Esophagus (tissue), 2 donors: ENCODE results near the gene CDKN3. TPM values are rescaled to one million over a fixed set of nuclear protein-coding genes. Genes with fewer than 3 reads are reported as not detected.
A peak's percentile ranks its signal among the peaks of the same experiment; 100 is the strongest.

Experiments used
- H3K27ac ChIP-seq, 2 donors: one replicate each; pipeline ENCODE4 v1.5.1; 2013; ENCODE audit warnings: low read depth in 2 of 2, mild to moderate bottlenecking in 2 of 2, inconsistent platforms in 1 of 2, low read length in 1 of 2, moderate library complexity in 1 of 2
- H3K27me3 ChIP-seq, 2 donors: one replicate each; pipeline ENCODE4 v1.6.1; 2013; ENCODE audit warnings: low read length in 2 of 2, control low read depth in 1 of 2, mild to moderate bottlenecking in 1 of 2; ENCODE audit not compliant: insufficient read depth in 2 of 2, control insufficient read depth in 1 of 2
- H3K36me3 ChIP-seq, 2 donors: one replicate each; pipeline ENCODE4 v1.6.1; 2013; ENCODE audit warnings: low read length in 1 of 2; ENCODE audit not compliant: control insufficient read depth in 2 of 2, insufficient read depth in 2 of 2
- H3K4me1 ChIP-seq, 2 donors: one replicate each; pipeline ENCODE4 v1.6.1; 2013; ENCODE audit warnings: low read length in 1 of 2; ENCODE audit not compliant: control insufficient read depth in 2 of 2, insufficient read depth in 2 of 2
- H3K4me3 ChIP-seq, 2 donors: one replicate each; pipeline ENCODE4 v1.5.1; 2013; ENCODE audit warnings: low read length in 2 of 2, mild to moderate bottlenecking in 2 of 2, low read depth in 1 of 2, moderate library complexity in 1 of 2
- H3K9me3 ChIP-seq, 2 donors: one replicate each; pipeline ENCODE4 v1.6.1; 2013; ENCODE audit warnings: mild to moderate bottlenecking in 2 of 2, low read depth in 1 of 2, low read length in 1 of 2, moderate library complexity in 1 of 2; ENCODE audit not compliant: control insufficient read depth in 2 of 2, insufficient read depth in 1 of 2
- WGBS, 2 donors: extraction: QIAGEN DNeasy Blood & Tissue Kit; methylation state at CpG; one replicate each; pipeline ENCODE4 v1.1.7; 2013; 5-methylcytosine and 5-hydroxymethylcytosine counted together
- polyA plus RNA-seq, 2 donors: library from polyadenylated mRNA; stranded (reverse); fragments of 200-250 nt; gene quantifications; one replicate each; pipeline ENCODE4 v1.2.3, GENCODE V29; 2013
- donor health status: healthy with polysubstance abuse.
- donor health status: Bipolar disorder and iron deficiency.

Gene CDKN3
- polyA plus RNA-seq = 10 to 100 TPM; 17.0 to 25.5 TPM

GRCh38 chr14:54396493-54397335, at the start of gene CDKN3:
Gene CDKN3, plus strand, starts transcription at chr14:54397007. Its CDS starts 62 bp downstream, at chr14:54397069.
- Histone ChIP-seq H3K27me3 (no peaks in the 10 kb centered on the region), H3K27ac (peak within 1 kb of the TSS; percentile 42 to 52), H3K36me3 (no peaks in the 10 kb centered on the region), H3K4me3 (peak within 1 kb of the TSS; percentile 70 to 86), H3K9me3 (no peaks in the 10 kb centered on the region), H3K4me1 (peaks cover 0 to 5% of the 10 kb centered on the region in 2 donors)
- WGBS, 2 donors = 1% methylated on average over 76 of the region's 76 CpGs

GRCh38 chr14:54347044-54347443, 49.8 kb upstream of the CDKN3 start:
- H3K9me3 ChIP-seq = no peaks in the 10 kb centered on the region
- H3K36me3 ChIP-seq = no peaks in the 10 kb centered on the region
- H3K4me3 ChIP-seq = no peak overlapping the region
- no peak overlapping the region for H3K27ac ChIP-seq
- H3K27me3 ChIP-seq = no peaks in the 10 kb centered on the region
- no peaks in the 10 kb centered on the region for H3K4me1 ChIP-seq
- 89 to 92% methylated on average over 7 of the region's 7 CpGs for WGBS, 2 donors

- Histone ChIP-seq H3K27ac (no peak overlapping the region), H3K4me1 (no peaks in the 10 kb centered on the region), H3K9me3 (no peaks in the 10 kb centered on the region), H3K4me3 (no peak overlapping the region), H3K27me3 (no peaks in the 10 kb centered on the region), H3K36me3 (no peaks in the 10 kb centered on the region)
- 44 to 47% methylated on average over 5 of the region's 5 CpGs for WGBS, 2 donors
These were observed 48.7 kb upstream of the CDKN3 start for GRCh38 chr14:54348001-54348611.

GRCh38 chr14:54348923-54349620, 47.7 kb upstream of the CDKN3 start:
- Histone ChIP-seq H3K9me3 (no peaks in the 10 kb centered on the region), H3K27ac (peak overlapping the region in 1 of 2 donors; percentile 30), H3K4me3 (no peak overlapping the region), H3K4me1 (no peaks in the 10 kb centered on the region), H3K36me3 (no peaks in the 10 kb centered on the region), H3K27me3 (no peaks in the 10 kb centered on the region)
- 63 to 66% methylated on average over 24 of the region's 24 CpGs for whole genome bisulfite sequencing, 2 donors

GRCh38 chr14:54349713-54350112, 47.1 kb upstream of the CDKN3 start:
- no peaks in the 10 kb centered on the region for H3K4me1 ChIP-seq
- H3K27me3 ChIP-seq = no peaks in the 10 kb centered on the region
- no peak overlapping the region for H3K27ac ChIP-seq
- WGBS, 2 donors = 63% methylated on average over 2 of the region's 2 CpGs
- H3K36me3 ChIP-seq = no peaks in the 10 kb centered on the region
- H3K9me3 ChIP-seq = no peaks in the 10 kb centered on the region
- no peak overlapping the region for H3K4me3 ChIP-seq

- H3K27me3 ChIP-seq = no peaks in the 10 kb centered on the region
- no peak overlapping the region for H3K27ac ChIP-seq
- H3K9me3 ChIP-seq = no peaks in the 10 kb centered on the region
- H3K4me1 ChIP-seq = no peaks in the 10 kb centered on the region
- no peak overlapping the region for H3K4me3 ChIP-seq
- no peaks in the 10 kb centered on the region for H3K36me3 ChIP-seq
- 28% methylated on average over 3 of the region's 3 CpGs for WGBS, 2 donors
These were observed 46.6 kb upstream of the CDKN3 start for GRCh38 chr14:54350203-54350602.

GRCh38 chr14:54353266-54353665, 43.5 kb upstream of the CDKN3 start:
- WGBS, 2 donors = 73 to 86% methylated on average over 6 of the region's 6 CpGs
- Histone ChIP-seq H3K4me1 (no peaks in the 10 kb centered on the region), H3K4me3 (no peak overlapping the region), H3K36me3 (no peaks in the 10 kb centered on the region), H3K9me3 (no peaks in the 10 kb centered on the region), H3K27me3 (no peaks in the 10 kb centered on the region), H3K27ac (no peak overlapping the region)

GRCh38 chr14:54353694-54354093, 43.1 kb upstream of the CDKN3 start:
- no peaks in the 10 kb centered on the region for H3K27me3 ChIP-seq
- WGBS, 2 donors = 81 to 90% methylated on average over 2 of the region's 2 CpGs
- no peak overlapping the region for H3K4me3 ChIP-seq
- H3K27ac ChIP-seq = no peak overlapping the region
- H3K4me1 ChIP-seq = no peaks in the 10 kb centered on the region
- no peaks in the 10 kb centered on the region for H3K36me3 ChIP-seq
- no peaks in the 10 kb centered on the region for H3K9me3 ChIP-seq

GRCh38 chr14:54354096-54354495, 42.7 kb upstream of the CDKN3 start:
- Histone ChIP-seq H3K4me1 (no peaks in the 10 kb centered on the region), H3K4me3 (no peak overlapping the region), H3K36me3 (no peaks in the 10 kb centered on the region), H3K27ac (no peak overlapping the region), H3K9me3 (no peaks in the 10 kb centered on the region), H3K27me3 (no peaks in the 10 kb centered on the region)
